Measurements from ENCODE around the gene EPS8. TPM values are rescaled to one million over a fixed set of nuclear protein-coding genes. Genes with fewer than 3 reads are reported as not detected.

The EPS8 gene
- polyA plus RNA-seq, 1 donor = 34.5 TPM

- no peak for DNase-seq
Measured at GRCh38 chr12:15688838-15689625, 100.2 kb downstream of the EPS8 start.

- no peak for DNase-seq
Measured at GRCh38 chr12:15688202-15688736, 100.9 kb downstream of the EPS8 start.

- no peak for DNase-seq
Measured at GRCh38 chr12:15687583-15687982, 101.6 kb downstream of the EPS8 start.

- no peak for DNase-seq
Measured at GRCh38 chr12:15684896-15685658, 104.1 kb downstream of the EPS8 start.

- DNase-seq = no peak
Measured at GRCh38 chr12:15682826-15683225, 106.4 kb downstream of the EPS8 start.

- no peak for DNase-seq
Measured at GRCh38 chr12:15679151-15679550, 110.0 kb downstream of the EPS8 start.

- no peak for DNase-seq
Measured at GRCh38 chr12:15677726-15678201, 111.4 kb downstream of the EPS8 start.

- DNase-seq = no peak
Measured at GRCh38 chr12:15677228-15677627, 112.0 kb downstream of the EPS8 start.

- no peak for DNase-seq
Measured at GRCh38 chr12:15672671-15673270, 116.4 kb downstream of the EPS8 start.

GRCh38 chr12:15670756-15671155 is 118.4 kb downstream of the EPS8 start:
- DNase-seq = no peak

GRCh38 chr12:15669256-15669948 is 119.8 kb downstream of the EPS8 start:
- no peak for DNase-seq

GRCh38 chr12:15664491-15664890 is 124.7 kb downstream of the EPS8 start:
- DNase-seq = no peak

- no peak for DNase-seq
Measured at GRCh38 chr12:15662983-15663659, 126.1 kb downstream of the EPS8 start.

- DNase-seq = no peak
Measured at GRCh38 chr12:15662303-15662980, 126.7 kb downstream of the EPS8 start.

GRCh38 chr12:15651371-15651770 is 137.8 kb downstream of the EPS8 start:
- DNase-seq = no peak

- DNase-seq = no peak
Measured at GRCh38 chr12:15650399-15651128, 138.6 kb downstream of the EPS8 start.

- peak; percentile 11 for DNase-seq
Measured at GRCh38 chr12:15649347-15649746, 139.8 kb downstream of the EPS8 start.

GRCh38 chr12:15648558-15648957 is 140.6 kb downstream of the EPS8 start:
- DNase-seq = no peak

- DNase-seq = no peak
Measured at GRCh38 chr12:15646581-15646980, 142.6 kb downstream of the EPS8 start.

- DNase-seq = no peak
Measured at GRCh38 chr12:15644700-15645099, 144.5 kb downstream of the EPS8 start.

- DNase-seq = no peak
Measured at GRCh38 chr12:15638231-15638630, 151.0 kb downstream of the EPS8 start.
